Stimulated activated CD4-positive, alpha-beta T cell treated with anti-CD3 and anti-CD28 coated beads, Interleukin-15, amount 100 ng/mL, for 1 hour (primary cell): ENCODE results near the gene FTSJ3.
"Not testable (repeated sequence)": the region's sequence is repeated elsewhere in the genome, so short reads cannot be mapped to it uniquely, and the experiment has no call there.

Source experiments
- DNase-seq, 2 donors: peaks; one replicate each; pipeline ENCODE4 v3.0.0-alpha.2; 2020; ENCODE audit warnings: low read depth in 1 of 2, low spot score in 1 of 2

FTSJ3 gene

GRCh38 chr17:63827002-63827800 lies at the start of gene FTSJ3, which contains the start of gene PSMC5:
FTSJ3 (minus strand) TSS chr17:63827663; CDS start chr17:63826902, 761 bp downstream.
PSMC5 (plus strand) TSS chr17:63827431; CDS start chr17:63827491, 60 bp downstream.
- peak; percentile 90 for DNase-seq

- DNase-seq = not testable (repeated sequence)
These were observed 47.2 kb upstream of the FTSJ3 start for GRCh38 chr17:63874693-63875092.

- DNase-seq = not testable (repeated sequence)
These were observed 46.7 kb upstream of the FTSJ3 start for GRCh38 chr17:63874061-63874626.

- not testable (repeated sequence) for DNase-seq
These were observed 46.1 kb upstream of the FTSJ3 start, which contains the start of gene CSH2 for GRCh38 chr17:63873577-63873976. CSH2 (minus strand) TSS chr17:63873677; CDS start chr17:63873614, 63 bp downstream.

- DNase-seq = not testable (repeated sequence)
These were observed 44.3 kb upstream of the FTSJ3 start for GRCh38 chr17:63871646-63872365.

GRCh38 chr17:63870292-63870665 lies 42.8 kb upstream of the FTSJ3 start:
- not testable (repeated sequence) for DNase-seq

- DNase-seq = not testable (repeated sequence)
These were observed 42.2 kb upstream of the FTSJ3 start for GRCh38 chr17:63869491-63870291.

- DNase-seq = not testable (repeated sequence)
These were observed 39.2 kb upstream of the FTSJ3 start for GRCh38 chr17:63866625-63867024.

- DNase-seq = no peak
These were observed 31.8 kb upstream of the FTSJ3 start for GRCh38 chr17:63859257-63859656.

- not testable (repeated sequence) for DNase-seq
These were observed 29.0 kb upstream of the FTSJ3 start for GRCh38 chr17:63856425-63856824.

- no peak for DNase-seq
These were observed 27.7 kb upstream of the FTSJ3 start for GRCh38 chr17:63855185-63855584.

GRCh38 chr17:63854709-63855108 lies 27.2 kb upstream of the FTSJ3 start:
- DNase-seq = no peak

GRCh38 chr17:63853260-63853659 lies 25.8 kb upstream of the FTSJ3 start:
- no peak for DNase-seq

- no peak for DNase-seq
These were observed 22.9 kb upstream of the FTSJ3 start for GRCh38 chr17:63850401-63850800.

GRCh38 chr17:63848834-63849689 lies 21.6 kb upstream of the FTSJ3 start:
- DNase-seq = peak; percentile 89 to 93

- DNase-seq = no peak
These were observed 20.2 kb upstream of the FTSJ3 start for GRCh38 chr17:63847525-63848249.

- DNase-seq = no peak
These were observed 18.0 kb upstream of the FTSJ3 start for GRCh38 chr17:63845509-63845908.

- no peak for DNase-seq
These were observed 16.6 kb upstream of the FTSJ3 start for GRCh38 chr17:63843910-63844677.
